Activated T-cell treated with anti-CD3 and anti-CD28 coated beads, Interleukin-2, amount 50 U/mL, for 1 hour (primary cell): Measurements from ENCODE around the gene NDEL1.
A peak's percentile ranks its signal among the peaks of the same experiment; 100 is the strongest.
"Not testable (repeated sequence)": the region's sequence is repeated elsewhere in the genome, so short reads cannot be mapped to it uniquely, and the experiment has no call there.

Experiments
- DNase-seq: peaks from one replicate; pipeline ENCODE4 v3.0.0-alpha.2; 2020

Gene NDEL1, protein sequence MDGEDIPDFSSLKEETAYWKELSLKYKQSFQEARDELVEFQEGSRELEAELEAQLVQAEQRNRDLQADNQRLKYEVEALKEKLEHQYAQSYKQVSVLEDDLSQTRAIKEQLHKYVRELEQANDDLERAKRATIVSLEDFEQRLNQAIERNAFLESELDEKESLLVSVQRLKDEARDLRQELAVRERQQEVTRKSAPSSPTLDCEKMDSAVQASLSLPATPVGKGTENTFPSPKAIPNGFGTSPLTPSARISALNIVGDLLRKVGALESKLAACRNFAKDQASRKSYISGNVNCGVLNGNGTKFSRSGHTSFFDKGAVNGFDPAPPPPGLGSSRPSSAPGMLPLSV

DNA sequence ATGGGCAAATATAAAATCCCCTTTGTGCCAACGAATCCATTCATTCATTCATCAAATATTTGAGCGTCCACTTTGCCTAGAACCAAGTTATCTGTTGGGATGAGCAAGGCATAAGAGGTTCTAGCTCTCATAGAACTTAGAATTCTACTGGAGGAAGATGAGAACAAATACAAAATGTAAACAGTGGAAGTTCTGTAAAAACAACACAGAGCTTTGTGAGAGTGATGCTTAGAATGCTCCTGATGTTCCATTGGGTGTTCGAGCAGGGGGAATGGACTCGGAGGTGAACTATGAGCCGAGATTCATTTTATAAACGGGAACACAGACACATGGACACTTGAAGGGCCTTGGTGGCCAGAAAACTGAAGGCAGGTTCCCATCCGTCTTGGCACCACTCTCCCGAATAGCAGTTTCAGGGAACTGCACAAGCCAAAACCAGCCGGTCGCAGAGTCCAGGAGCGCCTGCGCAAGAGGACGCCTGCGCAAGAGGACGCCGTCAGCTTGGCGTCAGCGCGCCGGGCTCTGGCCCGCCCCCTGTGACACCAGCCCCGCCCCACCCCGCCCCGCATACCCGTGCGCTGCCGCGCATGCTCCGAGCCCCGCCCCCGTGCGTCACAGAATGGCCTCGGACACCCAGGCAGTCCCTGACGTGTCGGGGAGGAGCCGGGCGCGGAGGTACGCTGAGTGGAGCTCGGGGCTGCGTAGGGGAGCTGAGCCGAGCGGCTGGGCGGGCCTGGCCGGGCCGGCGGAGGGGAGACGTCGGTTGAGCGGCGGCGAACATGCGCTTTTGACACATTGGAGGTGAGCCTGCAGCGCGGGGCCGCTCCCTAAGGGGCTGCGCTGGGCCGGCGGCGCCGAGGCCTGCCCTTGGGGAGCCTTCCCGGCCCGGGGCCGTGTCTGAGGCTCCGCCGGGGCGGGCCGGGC is at the start of gene NDEL1:
NDEL1 (plus strand) TSS at position 640 of the 924 bp plus-strand sequence. CDS start 8,388 bp downstream, outside the sequence.
- peak; percentile 99 for DNase-seq

DNA sequence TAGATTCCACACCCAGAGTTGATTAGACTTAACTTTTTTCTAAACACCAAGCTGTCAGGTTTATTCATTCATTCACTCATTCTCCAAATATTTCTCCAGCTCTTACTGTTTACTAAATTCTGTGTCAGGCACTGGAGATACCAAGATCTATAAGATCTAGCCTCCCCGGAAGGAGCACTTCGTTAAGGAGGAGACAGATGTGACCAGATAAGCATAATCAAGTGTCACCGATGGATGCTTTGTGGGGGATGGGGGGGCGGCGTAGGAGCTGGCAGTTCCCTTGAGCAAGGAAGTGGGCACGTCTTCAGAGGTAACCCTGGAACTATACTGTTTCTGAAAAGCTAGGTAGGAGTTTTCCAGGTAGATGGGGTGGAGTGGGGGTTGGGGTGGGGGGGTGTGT is 48.8 kb upstream of the NDEL1 start:
- DNase-seq = no peak

DNA sequence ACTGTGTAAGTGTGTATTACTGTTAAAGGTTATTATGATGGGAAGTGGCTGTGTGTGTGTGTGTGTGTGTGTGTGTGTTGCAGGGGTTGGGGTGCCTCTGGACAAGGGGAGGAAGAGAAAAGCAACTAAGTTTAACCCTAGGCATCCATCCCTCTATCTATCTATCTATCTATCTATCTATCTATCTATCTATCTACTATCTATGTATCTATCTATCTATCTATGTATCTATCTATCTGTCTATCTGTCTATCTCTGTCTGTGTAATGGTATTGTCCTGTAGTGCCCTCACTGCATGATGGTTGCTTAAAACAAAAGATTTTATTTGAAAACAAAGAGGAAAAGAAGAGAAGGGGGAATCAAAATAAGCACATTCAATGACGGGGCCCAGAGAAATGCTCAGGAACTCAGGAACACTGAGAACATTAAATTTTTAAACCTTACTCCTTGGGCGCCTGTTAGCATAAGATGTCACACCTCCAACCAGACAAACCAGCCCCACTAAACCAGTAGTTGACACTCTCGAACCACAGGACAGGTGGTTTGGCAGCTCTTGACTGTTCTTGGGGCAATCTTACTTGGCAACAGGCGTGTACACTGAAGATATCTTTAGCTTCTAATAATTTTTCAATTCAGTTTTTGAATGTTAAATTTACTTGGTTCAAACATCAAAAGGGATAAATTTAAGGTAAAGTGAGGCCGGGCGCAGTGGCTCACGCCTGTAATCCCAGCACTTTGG is 47.6 kb upstream of the NDEL1 start:
- DNase-seq = no peak

DNA sequence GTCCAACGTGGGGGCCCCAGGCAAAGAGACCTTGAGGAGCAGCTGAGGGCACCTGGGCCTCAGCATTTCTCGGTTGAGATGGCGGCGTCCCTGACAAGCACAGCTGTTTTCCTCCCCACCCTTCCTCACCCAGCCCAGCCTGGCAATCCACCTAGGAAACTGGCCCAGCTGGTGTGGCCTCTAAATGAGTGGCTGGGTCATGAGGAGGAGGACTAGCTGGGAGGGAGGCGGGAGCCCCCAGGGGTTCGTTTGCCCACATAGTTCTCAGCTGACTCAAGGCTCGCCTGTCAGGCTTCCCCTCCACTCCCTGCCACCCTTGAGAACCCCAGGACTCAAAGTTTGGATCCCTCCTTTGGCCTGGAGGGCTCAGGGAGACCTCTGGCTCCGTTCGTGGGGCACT is 44.0 kb upstream of the NDEL1 start:
- DNase-seq = no peak

DNA sequence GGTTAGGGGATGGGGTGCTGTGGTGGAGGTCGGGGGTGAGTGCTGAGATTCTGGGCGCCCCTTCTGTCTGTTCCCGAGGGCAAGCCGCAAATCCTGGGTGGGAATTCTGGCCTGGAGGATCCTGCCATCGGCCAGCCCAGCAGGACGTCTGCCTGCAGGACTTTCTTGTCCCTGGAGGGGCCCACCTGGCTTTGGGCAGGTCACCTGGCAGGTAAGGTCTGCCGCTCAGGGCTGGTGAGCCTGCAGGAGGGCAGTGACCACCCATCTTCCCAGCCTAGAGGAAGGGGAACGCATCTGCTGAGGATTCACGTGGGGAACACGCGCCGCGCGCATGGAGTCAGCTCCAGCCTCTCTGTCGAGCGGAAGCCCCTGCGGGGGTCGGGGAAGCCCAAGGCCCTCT is 43.4 kb upstream of the NDEL1 start:
- no peak for DNase-seq

DNA sequence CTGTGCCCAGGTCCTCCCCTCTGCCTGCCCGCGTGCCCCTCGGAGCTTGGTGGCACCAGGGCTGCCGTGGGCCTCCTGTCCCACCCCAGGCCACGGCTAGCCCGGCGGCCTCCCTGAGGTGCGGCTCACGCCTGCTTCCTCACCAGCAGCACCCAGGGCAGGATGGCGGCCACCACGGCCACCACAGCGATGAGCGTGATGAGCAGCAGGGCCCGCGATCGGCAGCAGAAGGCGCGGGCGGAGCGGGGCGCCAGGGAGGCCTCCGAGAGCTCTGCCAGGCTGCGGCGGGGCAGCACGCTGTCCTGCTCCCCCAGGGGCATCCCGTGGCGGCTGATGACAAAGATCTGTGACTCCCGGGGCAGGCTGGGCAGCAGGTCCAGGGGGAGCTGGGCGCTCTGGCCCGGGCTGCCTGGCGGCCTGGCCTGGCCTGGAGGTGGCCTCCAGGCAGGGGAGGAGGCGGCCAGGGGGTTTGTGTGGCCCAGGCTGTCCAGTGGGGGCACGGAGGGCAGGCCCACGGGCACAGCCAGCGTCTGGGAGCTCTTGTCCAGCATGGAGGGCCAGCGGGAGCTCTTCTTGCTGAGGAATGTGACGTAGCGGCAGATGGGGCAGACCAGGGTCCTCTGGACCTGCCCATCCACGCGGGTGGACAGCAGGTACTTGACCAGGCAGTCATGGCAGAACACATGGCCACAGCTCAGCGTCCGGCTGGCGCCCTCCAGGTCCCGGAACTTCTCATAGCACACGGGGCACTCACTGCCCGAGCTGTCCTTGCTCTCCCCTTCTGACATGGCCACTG is 42.8 kb upstream of the NDEL1 start:
- DNase-seq = no peak

DNA sequence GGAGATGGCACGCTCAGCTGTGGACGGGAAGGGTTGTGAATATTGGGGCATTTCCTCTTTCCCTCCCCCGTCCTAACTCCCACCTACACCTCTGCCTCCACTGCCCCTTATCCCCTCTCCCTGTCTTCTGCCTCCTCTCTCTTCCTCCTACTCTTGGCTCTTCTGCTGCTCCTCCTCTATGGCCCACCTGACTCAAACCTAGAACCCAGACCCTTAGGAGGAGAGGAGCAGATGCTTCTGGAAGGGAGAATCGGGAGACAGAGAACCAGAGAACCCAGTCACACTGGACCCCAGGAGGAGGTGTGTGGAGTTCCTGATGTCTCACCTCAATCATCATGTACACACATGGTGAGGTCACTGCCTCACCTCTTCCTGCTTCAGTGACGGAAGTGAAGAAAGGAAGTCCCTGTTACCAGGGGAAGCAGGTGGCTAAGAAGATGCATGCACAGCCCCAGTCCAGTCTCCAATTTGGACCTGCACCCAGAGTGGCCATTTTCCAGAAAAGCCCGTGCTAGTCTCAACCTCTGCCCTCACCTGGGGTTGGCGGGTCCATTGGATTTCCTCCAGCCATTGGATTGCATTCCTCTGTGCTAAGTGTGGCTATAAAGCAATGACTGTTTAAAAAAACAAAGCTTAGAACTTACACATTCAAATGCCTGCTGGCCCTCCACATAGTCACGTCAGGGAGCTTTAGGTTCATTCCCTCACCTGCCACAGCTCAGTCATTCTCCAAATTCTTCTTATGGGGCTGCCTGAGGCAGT is 42.0 kb upstream of the NDEL1 start:
- DNase-seq = peak; percentile 42

DNA sequence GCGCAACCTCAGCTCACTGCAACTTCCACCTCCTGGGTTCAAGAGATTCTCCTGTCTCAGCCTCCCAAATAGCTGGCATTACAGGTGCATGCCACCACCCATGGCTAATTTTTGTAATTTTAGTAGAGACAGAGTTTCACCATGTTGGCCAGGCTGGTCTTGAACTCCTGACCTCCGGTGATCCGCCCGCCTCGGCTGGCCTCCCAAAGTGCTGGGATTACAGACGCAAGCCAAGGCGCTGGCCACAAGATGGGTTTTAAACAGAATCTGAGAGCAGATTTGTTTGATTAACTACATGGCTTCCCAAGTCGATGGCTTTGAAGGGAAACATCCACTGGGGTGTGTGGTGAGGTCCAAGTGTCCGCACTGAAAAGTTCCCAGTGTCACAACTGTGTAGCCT is 41.2 kb upstream of the NDEL1 start:
- not testable (repeated sequence) for DNase-seq

DNA sequence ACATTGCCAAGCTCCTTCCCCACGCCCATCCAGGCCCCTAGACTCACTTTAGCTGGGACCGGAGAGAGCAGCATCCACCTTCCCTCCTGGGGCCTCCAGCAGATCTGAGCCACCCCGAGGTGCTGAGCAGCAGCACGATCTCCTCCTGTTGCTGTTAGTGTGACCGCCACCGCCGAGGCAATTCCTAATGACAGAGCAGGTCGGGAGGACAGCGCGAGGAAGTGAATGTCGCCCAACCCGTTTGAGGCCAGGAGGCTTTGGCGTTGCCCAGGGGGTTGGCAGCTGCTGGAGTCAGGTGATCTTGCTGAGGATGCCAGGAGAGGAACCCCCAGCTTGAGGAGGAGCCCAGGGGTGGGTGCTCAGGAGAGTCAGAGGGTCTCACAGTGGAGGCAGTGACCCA is 38.0 kb upstream of the NDEL1 start, which contains the start of gene RNF222:
RNF222 (minus strand) TSS at position 192 of the 400 bp plus-strand sequence. CDS start 4,366 bp downstream, outside the sequence.
- no peak for DNase-seq

DNA sequence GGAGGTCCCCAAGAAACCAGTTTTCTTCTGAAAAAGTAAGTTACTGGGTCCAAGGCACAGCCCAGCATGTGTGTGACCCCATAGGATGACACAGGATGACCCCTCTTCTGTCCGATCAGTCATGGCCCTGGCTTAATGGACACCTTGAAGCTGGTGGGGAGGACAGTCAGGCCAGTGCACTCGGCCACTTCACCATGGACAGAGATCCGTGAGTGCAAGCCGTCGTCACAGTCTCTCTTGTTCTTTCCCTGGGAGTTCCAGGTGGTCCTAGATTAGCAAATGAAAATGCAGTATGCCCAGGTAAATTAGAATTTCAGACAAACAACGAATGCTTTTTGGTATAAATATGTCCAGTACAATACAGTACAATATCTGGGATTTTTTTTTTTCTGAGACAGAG is 36.7 kb upstream of the NDEL1 start:
- no peak for DNase-seq

DNA sequence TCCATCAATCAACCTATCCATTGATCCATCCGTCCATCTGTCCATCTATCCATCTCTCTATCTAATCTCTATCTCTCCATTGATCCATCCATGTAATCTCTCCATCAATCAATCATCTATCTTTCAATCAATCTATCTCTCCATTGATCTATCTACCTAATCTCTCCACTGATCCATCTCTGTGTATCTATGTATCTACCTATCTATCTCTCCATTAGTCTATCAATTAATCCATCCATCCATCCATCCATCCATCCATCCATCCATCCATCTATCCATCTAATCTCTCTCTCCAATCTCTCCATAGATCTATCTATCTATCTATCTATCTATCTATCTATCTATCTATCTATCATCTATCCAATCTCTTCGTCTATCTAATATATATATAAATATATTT is 34.6 kb upstream of the NDEL1 start:
- no peak for DNase-seq

DNA sequence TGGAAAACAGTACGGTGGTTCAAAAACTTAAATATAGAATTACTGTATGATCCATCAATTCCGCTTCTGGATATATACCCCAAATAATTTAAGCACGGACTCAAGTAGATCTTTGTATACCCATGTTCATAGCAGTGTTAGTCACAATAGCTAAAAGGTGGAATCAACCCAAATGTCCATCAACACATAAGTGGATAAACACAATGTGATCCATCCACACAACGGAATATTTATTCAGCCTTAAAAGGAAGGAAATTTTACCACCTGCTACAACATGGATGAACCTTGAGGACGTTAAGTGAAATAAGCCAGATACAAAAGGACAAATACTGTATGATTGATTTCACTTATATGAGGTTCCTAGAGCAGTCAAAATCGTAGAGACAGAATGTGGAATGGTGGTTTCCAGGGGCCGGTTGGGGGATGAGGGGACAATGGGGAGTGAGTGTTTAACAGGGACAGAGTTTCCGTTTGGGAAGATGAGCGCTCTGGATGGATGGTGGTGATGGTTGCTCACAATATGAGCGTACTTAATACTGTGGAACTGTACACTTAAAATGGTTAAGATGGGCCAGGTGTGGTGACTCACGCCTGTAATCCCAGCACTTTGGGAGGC is 32.7 kb upstream of the NDEL1 start:
- no peak for DNase-seq

DNA sequence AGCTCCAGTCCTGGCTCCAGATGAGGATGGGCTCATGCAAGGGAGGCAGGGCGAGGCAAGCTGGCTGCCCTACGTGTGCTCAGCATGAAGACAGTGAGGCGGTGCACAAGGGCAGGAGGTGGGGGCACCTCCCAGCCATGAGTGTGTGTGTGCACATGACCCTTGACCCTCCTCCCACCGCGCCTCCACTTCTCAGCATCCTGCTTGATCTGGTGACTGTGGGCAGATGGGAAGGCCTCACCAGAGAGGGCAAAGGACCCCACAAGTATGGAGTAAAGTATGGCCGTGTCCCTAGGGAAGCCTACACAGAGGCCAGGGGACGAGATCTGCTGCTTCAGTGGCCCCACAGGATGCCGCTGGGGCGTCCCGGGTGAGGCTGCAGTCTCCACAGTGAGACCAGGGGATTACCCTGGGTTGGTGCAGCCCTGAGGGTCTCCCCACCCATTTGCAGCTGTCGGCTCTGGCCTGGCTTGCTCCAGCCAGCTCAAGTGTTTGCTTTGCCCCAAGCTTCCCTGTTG is 30.1 kb upstream of the NDEL1 start:
- no peak for DNase-seq

DNA sequence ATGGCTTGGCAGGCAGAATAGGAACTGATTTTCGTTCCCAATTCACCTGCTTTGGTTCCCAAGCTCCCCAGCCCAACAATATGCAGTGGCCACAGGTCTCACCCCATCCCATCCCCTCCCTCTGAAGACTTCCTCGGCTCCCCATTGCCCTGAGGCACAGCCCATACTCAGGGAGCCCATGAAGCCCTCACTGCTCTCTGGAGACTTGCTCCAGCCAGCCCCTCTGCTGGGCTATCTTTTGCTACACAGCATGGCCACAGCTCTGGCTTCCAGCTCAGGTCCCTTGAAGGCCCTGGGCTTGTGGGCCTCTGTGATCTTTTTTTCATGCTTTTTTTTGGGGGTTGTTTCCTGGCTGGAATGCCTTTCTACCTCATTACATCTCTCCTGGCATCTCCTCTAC is 29.5 kb upstream of the NDEL1 start:
- DNase-seq = no peak

DNA sequence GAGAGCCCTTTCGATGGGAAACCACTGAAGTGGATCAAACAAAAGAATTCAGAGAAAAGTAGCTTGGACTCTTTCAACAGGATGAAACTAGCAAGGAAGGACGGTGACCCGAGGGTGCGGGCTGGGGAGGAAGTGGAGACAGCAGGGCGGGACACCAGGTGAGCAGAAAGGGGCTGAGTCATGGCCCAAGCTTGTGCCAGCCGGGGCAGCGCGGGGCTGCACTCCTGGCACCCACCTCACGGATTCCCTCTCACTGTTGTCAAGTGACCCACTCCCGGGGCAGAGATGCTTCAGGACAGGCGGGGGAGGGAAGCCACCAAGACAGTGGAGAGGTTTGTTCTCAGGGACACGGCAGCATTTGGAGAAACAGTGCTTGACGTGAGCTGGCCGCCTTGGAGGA is 27.3 kb upstream of the NDEL1 start:
- DNase-seq = no peak

DNA sequence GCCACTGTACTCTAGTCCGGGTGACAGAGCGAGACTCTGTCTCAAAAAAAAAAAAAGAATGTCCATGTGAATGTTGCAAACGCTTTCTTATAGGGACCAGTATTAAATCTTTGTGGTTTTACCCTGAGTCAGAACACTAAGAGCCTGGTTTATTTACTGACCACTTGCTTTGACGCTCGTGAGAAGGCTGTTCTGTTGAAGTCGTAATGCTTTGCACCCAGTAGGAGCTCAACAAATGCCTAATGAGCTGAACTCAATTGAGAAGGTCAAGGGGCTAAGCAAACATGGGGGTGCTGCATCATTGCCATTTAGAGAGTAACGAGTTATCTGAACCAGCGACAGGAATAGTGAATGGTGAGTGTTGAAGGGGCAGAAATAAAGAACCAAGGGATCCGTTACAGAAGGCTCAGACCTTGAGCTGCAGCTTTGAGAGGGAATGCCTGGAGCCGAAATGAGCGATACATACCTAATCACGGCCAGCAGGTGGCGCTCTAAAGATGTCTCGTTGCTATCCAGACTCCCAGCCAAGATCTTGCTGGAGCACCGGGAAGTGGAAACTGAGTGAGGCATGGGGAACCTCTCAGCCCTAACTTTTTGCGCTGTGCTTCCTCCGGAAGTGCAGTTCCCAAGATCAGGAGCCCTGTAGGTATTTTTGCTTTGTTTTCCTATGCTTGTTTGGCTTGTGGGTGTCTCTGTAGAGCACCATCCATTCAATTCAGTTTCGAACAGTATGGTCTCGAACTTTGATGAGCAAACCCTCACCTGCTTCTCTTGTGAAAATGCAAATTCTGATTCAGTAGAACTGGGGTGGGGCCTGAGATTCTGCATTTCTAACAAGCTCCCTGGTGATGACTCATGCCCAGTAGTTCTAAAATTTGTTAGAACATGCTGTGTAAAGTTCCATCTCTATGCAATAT is 25.5 kb upstream of the NDEL1 start:
- DNase-seq = peak; percentile 78

DNA sequence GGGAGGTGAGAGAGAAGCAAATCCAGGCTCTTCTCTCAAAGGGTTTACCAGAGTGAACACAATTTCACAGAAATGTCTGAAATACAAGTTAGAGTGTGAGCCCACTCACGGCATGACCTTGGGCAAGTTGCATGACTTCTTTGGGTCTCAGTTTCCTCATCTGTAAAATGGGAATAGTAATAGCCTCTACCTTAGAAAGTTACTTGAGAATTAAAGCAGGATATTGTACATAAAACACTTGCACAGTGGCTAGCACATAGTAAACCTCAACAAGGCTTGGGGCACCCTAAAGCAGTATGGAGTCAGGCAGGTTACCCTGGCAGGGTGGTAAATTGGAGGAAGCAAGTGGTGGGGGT is 24.8 kb upstream of the NDEL1 start:
- no peak for DNase-seq

DNA sequence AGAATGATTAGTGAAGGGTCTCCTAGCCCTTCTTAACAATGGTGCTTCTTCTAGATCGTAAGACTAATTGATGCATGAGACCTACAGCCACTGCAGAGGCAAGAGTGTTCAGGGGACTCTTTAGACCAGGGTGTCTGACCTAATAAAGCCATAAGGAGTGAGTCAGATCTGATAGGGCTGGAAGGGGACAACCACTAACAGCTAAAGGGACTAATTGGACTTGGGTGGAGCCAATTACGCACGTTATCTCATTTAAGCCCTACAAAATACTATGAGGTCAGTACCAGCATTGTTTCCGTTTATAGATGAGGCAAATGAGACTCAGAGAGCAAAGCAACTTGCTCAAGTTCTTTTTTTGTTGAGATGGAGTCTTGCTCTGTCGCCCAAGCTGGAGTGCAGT is 23.6 kb upstream of the NDEL1 start:
- no peak for DNase-seq

DNA sequence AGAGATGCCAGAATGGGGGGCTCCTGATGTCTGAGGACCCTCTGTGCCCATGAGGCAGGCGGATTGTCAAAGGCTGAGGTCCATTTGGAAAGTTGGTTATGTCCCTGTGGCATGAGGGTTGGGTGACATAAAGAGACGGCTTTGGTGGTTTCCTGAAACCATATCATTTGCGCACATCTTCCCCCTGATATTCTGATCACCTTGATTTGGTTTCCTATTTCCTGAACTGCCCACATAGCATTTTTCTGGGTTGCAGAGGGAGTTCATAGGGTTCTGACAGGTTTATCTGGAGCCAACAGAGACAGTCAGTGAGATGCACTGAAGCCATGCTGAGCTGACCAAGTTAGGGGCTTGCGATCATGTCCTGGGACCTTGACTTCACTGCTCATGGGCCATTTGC is 22.4 kb upstream of the NDEL1 start:
- no peak for DNase-seq

DNA sequence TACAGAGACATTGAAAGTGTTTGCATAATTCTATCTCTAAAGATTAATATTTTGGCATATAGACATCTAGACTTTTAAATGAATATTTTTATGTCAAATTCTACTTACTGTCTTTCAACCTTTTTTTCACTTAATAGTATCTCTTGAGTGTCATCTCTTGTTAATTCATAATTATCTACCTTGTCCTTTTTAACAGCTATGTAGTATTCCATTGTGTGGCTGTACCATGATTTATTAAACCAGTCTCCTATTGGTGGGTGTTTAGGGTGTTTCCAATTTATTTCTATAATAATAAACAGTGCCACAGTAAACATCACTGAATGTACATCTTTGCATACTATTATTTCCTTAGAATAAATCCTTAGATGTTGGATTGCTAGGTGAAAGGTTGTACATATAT is 21.7 kb upstream of the NDEL1 start:
- DNase-seq = no peak
